ENCODE results near the gene REEP1.

DNA sequence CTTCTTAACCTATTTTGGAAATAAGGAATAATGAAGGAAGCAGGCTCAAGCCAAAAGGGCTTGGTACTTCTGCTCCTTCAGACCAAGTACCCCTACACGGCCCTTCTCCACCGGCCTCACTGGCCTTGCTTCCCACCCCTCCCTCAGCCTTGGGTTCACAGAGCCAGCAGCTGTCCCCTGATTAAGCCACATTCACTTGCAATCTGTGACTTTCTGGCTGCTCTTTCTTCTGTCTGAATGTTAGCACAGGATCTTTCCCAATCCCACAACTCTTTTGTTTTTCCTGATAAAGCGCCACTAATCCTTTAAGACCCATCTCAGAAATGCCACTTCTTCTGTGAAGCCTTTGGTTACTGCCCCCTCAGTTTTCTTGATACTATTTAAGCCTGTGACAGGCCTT, 52.4 kb downstream of the REEP1 start:
- TF ChIP-seq, protein P1, sequence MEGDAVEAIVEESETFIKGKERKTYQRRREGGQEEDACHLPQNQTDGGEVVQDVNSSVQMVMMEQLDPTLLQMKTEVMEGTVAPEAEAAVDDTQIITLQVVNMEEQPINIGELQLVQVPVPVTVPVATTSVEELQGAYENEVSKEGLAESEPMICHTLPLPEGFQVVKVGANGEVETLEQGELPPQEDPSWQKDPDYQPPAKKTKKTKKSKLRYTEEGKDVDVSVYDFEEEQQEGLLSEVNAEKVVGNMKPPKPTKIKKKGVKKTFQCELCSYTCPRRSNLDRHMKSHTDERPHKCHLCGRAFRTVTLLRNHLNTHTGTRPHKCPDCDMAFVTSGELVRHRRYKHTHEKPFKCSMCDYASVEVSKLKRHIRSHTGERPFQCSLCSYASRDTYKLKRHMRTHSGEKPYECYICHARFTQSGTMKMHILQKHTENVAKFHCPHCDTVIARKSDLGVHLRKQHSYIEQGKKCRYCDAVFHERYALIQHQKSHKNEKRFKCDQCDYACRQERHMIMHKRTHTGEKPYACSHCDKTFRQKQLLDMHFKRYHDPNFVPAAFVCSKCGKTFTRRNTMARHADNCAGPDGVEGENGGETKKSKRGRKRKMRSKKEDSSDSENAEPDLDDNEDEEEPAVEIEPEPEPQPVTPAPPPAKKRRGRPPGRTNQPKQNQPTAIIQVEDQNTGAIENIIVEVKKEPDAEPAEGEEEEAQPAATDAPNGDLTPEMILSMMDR (IDR thresholded peaks at IDR 0.05; ENCODE audit: low read length) = no peak
- TF ChIP-seq EZH2 (IDR thresholded peaks at IDR 0.05; ENCODE audit: borderline replicate concordance, low read length) = no peak
